ENCODE results near the gene KIF13A.

The KIF13A gene

GRCh38 chr6:17885889-17886576 lies 101.4 kb downstream of the KIF13A start:
- Histone ChIP-seq H3K27ac (ENCODE audit: low read length) (no peak overlapping the region), H3K36me3 (replicated peaks; ENCODE audit: low read depth, low read length) (no peaks in the 10 kb centered on the region), H3K9ac (ENCODE audit: low read length) (no peak overlapping the region), H3K27me3 (ENCODE audit: low read depth, low read length) (0 out of 2 replicates have a peak, but pooled peaks cover 3% of the 10 kb centered on the region), H4K20me1 (ENCODE audit: insufficient read depth, low read length) (no peaks in the 10 kb centered on the region), H3K4me1 (ENCODE audit: low read length) (peaks cover 77% of the 10 kb centered on the region), H2AFZ (ENCODE audit: low read depth, low read length) (no peak overlapping the region), H3K79me2 (ENCODE audit: low read length) (no peaks in the 10 kb centered on the region), H3K4me2 (ENCODE audit: low read length) (peak overlapping the region; percentile 71), H3K4me3 (ENCODE audit: low read length) (peak overlapping the region; percentile 45), H3K9me3 (ENCODE audit: insufficient read depth, low read length) (no peaks in the 10 kb centered on the region)
- TF ChIP-seq, protein P1, sequence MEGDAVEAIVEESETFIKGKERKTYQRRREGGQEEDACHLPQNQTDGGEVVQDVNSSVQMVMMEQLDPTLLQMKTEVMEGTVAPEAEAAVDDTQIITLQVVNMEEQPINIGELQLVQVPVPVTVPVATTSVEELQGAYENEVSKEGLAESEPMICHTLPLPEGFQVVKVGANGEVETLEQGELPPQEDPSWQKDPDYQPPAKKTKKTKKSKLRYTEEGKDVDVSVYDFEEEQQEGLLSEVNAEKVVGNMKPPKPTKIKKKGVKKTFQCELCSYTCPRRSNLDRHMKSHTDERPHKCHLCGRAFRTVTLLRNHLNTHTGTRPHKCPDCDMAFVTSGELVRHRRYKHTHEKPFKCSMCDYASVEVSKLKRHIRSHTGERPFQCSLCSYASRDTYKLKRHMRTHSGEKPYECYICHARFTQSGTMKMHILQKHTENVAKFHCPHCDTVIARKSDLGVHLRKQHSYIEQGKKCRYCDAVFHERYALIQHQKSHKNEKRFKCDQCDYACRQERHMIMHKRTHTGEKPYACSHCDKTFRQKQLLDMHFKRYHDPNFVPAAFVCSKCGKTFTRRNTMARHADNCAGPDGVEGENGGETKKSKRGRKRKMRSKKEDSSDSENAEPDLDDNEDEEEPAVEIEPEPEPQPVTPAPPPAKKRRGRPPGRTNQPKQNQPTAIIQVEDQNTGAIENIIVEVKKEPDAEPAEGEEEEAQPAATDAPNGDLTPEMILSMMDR (IDR thresholded peaks at IDR 0.05; ENCODE audit: low read depth, low read length), result no peak
- no peak for TF ChIP-seq EZH2phosphoT487 (IDR thresholded peaks at IDR 0.05; ENCODE audit: low read depth)

GRCh38 chr6:17884498-17885478 lies 102.6 kb downstream of the KIF13A start:
- H3K79me2 ChIP-seq (ENCODE audit: low read length), result no peaks in the 10 kb centered on the region
- no peaks in the 10 kb centered on the region for H4K20me1 ChIP-seq (ENCODE audit: insufficient read depth, low read length)
- H3K27ac ChIP-seq (ENCODE audit: low read length), result peak overlapping the region; percentile 93
- no peak overlapping the region for H2AFZ ChIP-seq (ENCODE audit: low read depth, low read length)
- peak overlapping the region; percentile 77 for H3K4me2 ChIP-seq (ENCODE audit: low read length)
- peaks cover 66% of the 10 kb centered on the region for H3K4me1 ChIP-seq (ENCODE audit: low read length)
- TF ChIP-seq, protein P1 (IDR thresholded peaks at IDR 0.05; ENCODE audit: low read depth, low read length), result no peak
- peak; percentile 74; the same call in 1 of the 2 replicates for TF ChIP-seq EZH2phosphoT487 (IDR thresholded peaks at IDR 0.05; ENCODE audit: low read depth)
- H3K4me3 ChIP-seq (ENCODE audit: low read length), result peak overlapping the region; percentile 46
- H3K9ac ChIP-seq (ENCODE audit: low read length), result peak overlapping the region; percentile 28; the same call in 1 of the 2 replicates
- H3K9me3 ChIP-seq (ENCODE audit: insufficient read depth, low read length), result no peaks in the 10 kb centered on the region
- 0 out of 2 replicates have a peak, but pooled peaks cover 8% of the 10 kb centered on the region for H3K27me3 ChIP-seq (ENCODE audit: low read depth, low read length)
- H3K36me3 ChIP-seq (replicated peaks; ENCODE audit: low read depth, low read length), result no peaks in the 10 kb centered on the region

GRCh38 chr6:17883665-17884497 lies 103.6 kb downstream of the KIF13A start:
- Histone ChIP-seq H3K36me3 (replicated peaks; ENCODE audit: low read depth, low read length) (no peaks in the 10 kb centered on the region), H3K4me3 (ENCODE audit: low read length) (peak overlapping the region; percentile 46), H3K9ac (ENCODE audit: low read length) (peak overlapping the region; percentile 1; the same call in 1 of the 2 replicates), H3K27ac (ENCODE audit: low read length) (peak overlapping the region; percentile 93), H4K20me1 (ENCODE audit: insufficient read depth, low read length) (no peaks in the 10 kb centered on the region), H3K9me3 (ENCODE audit: insufficient read depth, low read length) (no peaks in the 10 kb centered on the region), H3K4me1 (ENCODE audit: low read length) (peaks cover 57% of the 10 kb centered on the region), H3K27me3 (ENCODE audit: low read depth, low read length) (0 out of 2 replicates have a peak, but pooled peaks cover 8% of the 10 kb centered on the region), H3K4me2 (ENCODE audit: low read length) (peak overlapping the region; percentile 77), H2AFZ (ENCODE audit: low read depth, low read length) (no peak overlapping the region), H3K79me2 (ENCODE audit: low read length) (no peaks in the 10 kb centered on the region)
- no peak for TF ChIP-seq EZH2phosphoT487 (IDR thresholded peaks at IDR 0.05; ENCODE audit: low read depth)
- TF ChIP-seq, protein P1 (IDR thresholded peaks at IDR 0.05; ENCODE audit: low read depth, low read length), result no peak
